SU-DHL-6 (cell line): ENCODE measurements around the gene PRSS38.

ENCODE experiments used
- CTCF ChIP-seq: fragments of 200-600 bp; sonication (generic); IDR thresholded peaks from one replicate; pipeline ENCODE4 v1.5.1; 2017; ENCODE audit warnings: antibody characterized with exemption, mild to moderate bottlenecking, low read length, moderate library complexity; ENCODE audit not compliant: insufficient read depth, poor library complexity, severe bottlenecking
- EZH2phosphoT487 ChIP-seq: fragments of 200-600 bp; sonication (generic), shearing (Covaris generic); conservative IDR thresholded peaks from 2 replicates; pipeline ENCODE4 v1.6.1; 2018; ENCODE audit warnings: mild to moderate bottlenecking, antibody characterized with exemption, low read length, moderate library complexity, mixed read lengths

- no peak for TF ChIP-seq CTCF
- no peak for TF ChIP-seq EZH2phosphoT487
These were observed 23.9 kb upstream of the PRSS38 start for GRCh38 chr1:227791425-227792143.
